ENCODE measurements around the gene ZNF354C. TPM values are rescaled to one million over a fixed set of nuclear protein-coding genes. Genes with fewer than 3 reads are reported as not detected.

The ZNF354C gene
- total RNA-seq, 4 donors from 2014 or later: 5.0 to 7.9 (median 6.3) TPM

- TF ChIP-seq EP300 (IDR thresholded peaks at IDR 0.05): no peak
- no peak for TF ChIP-seq POLR2A (IDR thresholded peaks at IDR 0.05; ENCODE audit: low read depth)
- no peak for TF ChIP-seq POLR2AphosphoS5 (IDR thresholded peaks at IDR 0.05)
- no peak for TF ChIP-seq CTCF (IDR thresholded peaks at IDR 0.05)
- DNase-seq (ENCODE audit: extremely low spot score): no peak
- peaks cover 0 to 36% (median 15%) of the 10 kb centered on the region in 4 donors for H3K36me3 ChIP-seq
- H3K27me3 ChIP-seq: no peaks in the 10 kb centered on the region
- H3K4me1 ChIP-seq: no peaks in the 10 kb centered on the region
- 88% methylated on average over 22 of the region's 23 CpGs for WGBS
- H3K27ac ChIP-seq (replicated peaks in 1 of 4): no peak overlapping the region
- H3K4me3 ChIP-seq: no peak overlapping the region
- H3K9me3 ChIP-seq: no peaks in the 10 kb centered on the region
- intact Hi-C loops (cut with DNase I): no loop called here
Measured at GRCh38 chr5:179132586-179133355, 72.6 kb downstream of the ZNF354C start.

Other genes with a start within 250 kb of the ZNF354C start
- gene ZNF354B, start 200.4 kb upstream of the ZNF354C start, total RNA-seq: 10 to 100 TPM in 3 of 4 donors, 1 to 10 TPM in 1; 9.8 to 18.8 (median 15.4) TPM
- gene ZFP2, start 164.5 kb upstream of the ZNF354C start, total RNA-seq: 1 to 10 TPM; 2.1 to 4.0 (median 2.8) TPM
- gene ZNF454, start 119.2 kb upstream of the ZNF354C start, total RNA-seq: 1 to 10 TPM; 2.3 to 4.8 (median 4.2) TPM
- gene GRM6, start 65.1 kb upstream of the ZNF354C start, total RNA-seq: not detected
- gene ZNF879, start 36.6 kb upstream of the ZNF354C start, total RNA-seq: 1 to 10 TPM; 4.3 to 6.4 (median 4.8) TPM

Data from esophagus muscularis mucosa (tissue), 4 donors.